ENCODE data around the gene SVOP. TPM values are rescaled to one million over a fixed set of nuclear protein-coding genes. Genes with fewer than 3 reads are reported as not detected.
A peak's percentile ranks its signal among the peaks of the same experiment; 100 is the strongest.

SVOP gene
- total and polyA plus RNA-seq, 2 experiments from 2014 or later = 0.10 TPM; not detected in 1

GRCh38 chr12:108962256-108962655 lies 58.6 kb downstream of the SVOP start (continued):
- no peak for TF ChIP-seq ZNF462 (CRISPR knock-in tag; IDR thresholded peaks at IDR 0.05)

GRCh38 chr12:108959748-108960655 lies 60.9 kb downstream of the SVOP start:
- Histone ChIP-seq H2AFZ (0 out of 2 replicates have a peak overlapping the region, but pooled peaks have one; percentile 28), H3K4me2 (no peak overlapping the region), H3K9me2 (ENCODE audit: insufficient read depth) (no peaks in the 10 kb centered on the region), H3K4me1 (ENCODE audit: insufficient read depth) (no peaks in the 10 kb centered on the region), H3K4me3 (no peak overlapping the region), H3K79me2 (replicated peaks; ENCODE audit: insufficient read depth) (no peaks in the 10 kb centered on the region), H3K27me3 (ENCODE audit: insufficient read depth) (no peaks in the 10 kb centered on the region), H3K36me3 (ENCODE audit: insufficient read depth) (no peaks in the 10 kb centered on the region), H3K27ac (ENCODE audit: low read depth) (no peak overlapping the region), H4K20me1 (replicated peaks; ENCODE audit: insufficient read depth) (no peaks in the 10 kb centered on the region), H3F3A (replicated peaks; ENCODE audit: low read depth) (no peaks in the 10 kb centered on the region)
- H3K9me3 Mint-ChIP-seq = no peaks in the 10 kb centered on the region
- H3K4me1 Mint-ChIP-seq = no peaks in the 10 kb centered on the region
- H3K36me3 Mint-ChIP-seq (ENCODE audit: low read depth) = no peaks in the 10 kb centered on the region
- H3K4me3 Mint-ChIP-seq = no peak overlapping the region
- H3K27ac Mint-ChIP-seq = no peak overlapping the region
- DNase-seq (ENCODE audit: low spot score) (no peak), ATAC-seq (no peak)
- peaks cover 6% of the 10 kb centered on the region for H3K27me3 Mint-ChIP-seq (ENCODE audit: insufficient read depth, low read depth, poor library complexity)
- TF ChIP-seq ZNF462 (CRISPR knock-in tag; IDR thresholded peaks at IDR 0.05) = no peak
- TF ChIP-seq ZNF114 (CRISPR knock-in tag; IDR thresholded peaks at IDR 0.05) = no peak
- TF ChIP-seq ZNF331 (CRISPR knock-in tag; IDR thresholded peaks at IDR 0.05; ENCODE audit: low read depth) = no peak
- TF ChIP-seq EZH2 (IDR thresholded peaks at IDR 0.05; ENCODE audit: low read depth, unreplicated experiment) = no peak
- TF ChIP-seq EZH2phosphoT487 (IDR thresholded peaks at IDR 0.05; ENCODE audit: unreplicated experiment) = no peak
- no peak for TF ChIP-seq STAT1 (IDR thresholded peaks at IDR 0.05; ENCODE audit: unreplicated experiment)
- TF ChIP-seq ETS1 (IDR thresholded peaks at IDR 0.05) = no peak

All from GM23338 (cell line).